ENCODE measurements around the gene FHIP1B.

FHIP1B gene

GRCh38 chr11:6200975-6201374 is 33.5 kb downstream of the FHIP1B start:
- DNase-seq (ENCODE audit: low read depth), result no peak

- DNase-seq (ENCODE audit: low read depth), result no peak
These were observed 35.1 kb downstream of the FHIP1B start, which contains the start of gene OR52W1 for GRCh38 chr11:6199174-6199810. OR52W1 (plus strand) TSS chr11:6199224; CDS start chr11:6199224, 0 bp downstream.

GRCh38 chr11:6197466-6198200 is 36.8 kb downstream of the FHIP1B start:
- no peak for DNase-seq (ENCODE audit: low read depth)

GRCh38 chr11:6196396-6196795 is 38.0 kb downstream of the FHIP1B start:
- DNase-seq (ENCODE audit: low read depth), result no peak

- no peak for DNase-seq (ENCODE audit: low read depth)
These were observed 40.3 kb downstream of the FHIP1B start for GRCh38 chr11:6194065-6194581.

- no peak for DNase-seq (ENCODE audit: low read depth)
These were observed 42.7 kb downstream of the FHIP1B start for GRCh38 chr11:6191742-6192141.

GRCh38 chr11:6175440-6175839 is 59.0 kb downstream of the FHIP1B start:
- DNase-seq (ENCODE audit: low read depth), result no peak

- DNase-seq (ENCODE audit: low read depth), result no peak
These were observed 64.2 kb downstream of the FHIP1B start, which contains the start of gene OR52B2 for GRCh38 chr11:6170226-6170625. OR52B2 (minus strand) TSS chr11:6170326; CDS start chr11:6170326, 0 bp downstream.

Measured in activated T-helper 9 cell treated with anti-CD3 and anti-CD28 coated beads, Interleukin-2, amount 50 U/mL, for 16 hours (primary cell).